ENCODE data around the gene CACNG7. TPM values are rescaled to one million over a fixed set of nuclear protein-coding genes. Genes with fewer than 3 reads are reported as not detected.
A peak's percentile ranks its signal among the peaks of the same experiment; 100 is the strongest.

Gene CACNG7
- total RNA-seq, 2 donors from 2014 or later = not detected

DNA sequence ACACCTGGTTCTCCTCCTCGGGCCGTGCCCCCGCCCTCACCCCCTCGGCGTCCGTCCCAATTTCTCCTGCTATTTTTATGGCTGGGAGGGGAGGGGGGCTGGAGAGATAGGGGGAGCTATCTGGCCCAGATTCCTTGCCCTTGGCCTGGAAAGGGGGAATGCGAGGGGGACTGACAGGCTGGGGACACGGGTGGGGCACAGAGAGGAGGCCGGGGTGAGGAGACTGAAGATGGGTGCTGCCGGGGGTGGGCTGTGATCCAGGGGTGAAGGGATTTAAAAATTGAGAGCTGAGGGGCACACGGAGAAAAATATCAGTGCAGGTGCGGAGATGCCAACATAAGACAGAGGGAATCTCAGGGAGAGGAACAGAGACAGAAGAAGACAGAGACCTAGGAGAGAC, 24.8 kb upstream of the CACNG7 start:
- peaks cover 5% of the 10 kb centered on the region for H3K36me3 Mint-ChIP-seq (ENCODE audit: low read depth)
- peaks cover 5% of the 10 kb centered on the region for H3K4me1 Mint-ChIP-seq
- peaks cover 17% of the 10 kb centered on the region for H3K27me3 Mint-ChIP-seq
- H3K9me3 Mint-ChIP-seq = no peaks in the 10 kb centered on the region
- H3K27ac Mint-ChIP-seq = no peak overlapping the region
- no peak overlapping the region for H3K4me3 Mint-ChIP-seq
- ATAC-seq (replicated peaks) = no peak

DNA sequence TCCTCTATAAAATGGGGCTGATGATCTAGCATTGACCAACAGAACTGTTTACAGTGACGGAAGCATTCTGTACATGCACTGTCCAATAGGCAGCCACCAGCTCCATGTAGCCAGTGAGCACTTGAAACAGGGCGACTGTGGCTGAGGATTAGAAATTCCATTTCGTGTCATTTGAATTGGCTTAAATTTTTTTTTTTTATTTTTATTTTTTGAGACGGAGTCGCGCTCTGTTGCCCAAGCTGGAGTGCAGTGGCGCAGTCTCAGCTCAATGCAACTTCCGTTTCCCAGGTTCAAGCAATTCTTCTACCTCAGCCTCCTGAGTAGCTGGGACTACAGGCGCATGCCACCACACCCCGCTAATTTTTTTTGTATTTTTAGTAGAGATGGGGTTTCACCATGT, 24.0 kb upstream of the CACNG7 start:
- H3K27ac Mint-ChIP-seq = no peak overlapping the region

DNA sequence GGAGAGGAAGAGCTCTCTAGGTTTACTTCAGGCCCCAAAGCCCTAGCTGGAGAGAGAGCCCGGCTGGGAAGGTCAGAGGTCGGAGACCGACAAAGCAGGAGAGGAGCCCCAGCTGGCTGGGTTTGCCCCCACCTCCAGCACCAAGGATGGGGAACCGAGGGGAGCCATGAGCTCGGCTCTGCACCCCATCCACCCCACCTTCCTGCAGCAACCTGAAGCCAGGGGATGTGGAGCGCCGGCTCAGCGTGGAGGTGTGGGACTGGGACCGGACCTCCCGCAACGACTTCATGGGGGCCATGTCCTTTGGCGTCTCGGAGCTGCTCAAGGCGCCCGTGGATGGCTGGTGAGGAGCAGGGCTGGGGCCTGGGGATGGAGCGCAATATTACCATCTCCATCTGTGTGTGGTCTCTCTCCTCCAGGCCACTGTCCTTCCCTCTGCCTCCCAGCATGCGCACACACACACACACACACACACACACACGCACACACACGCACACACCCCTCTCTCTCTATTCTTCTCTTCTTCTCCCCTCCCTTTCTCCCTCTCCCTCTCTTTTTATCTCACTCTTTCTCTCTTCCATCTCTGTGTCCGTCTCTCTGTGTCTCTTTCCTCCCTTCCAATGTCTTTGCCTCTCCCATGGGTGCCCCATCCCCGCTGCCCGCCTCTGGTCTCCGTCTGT, 16.6 kb upstream of the CACNG7 start:
- Mint-ChIP-seq H3K4me3 (no peak overlapping the region), H3K9me3 (no peaks in the 10 kb centered on the region), H3K36me3 (ENCODE audit: low read depth) (no peaks in the 10 kb centered on the region), H3K27ac (no peak overlapping the region), H3K4me1 (no peaks in the 10 kb centered on the region), H3K27me3 (peaks cover 19% of the 10 kb centered on the region)
- ATAC-seq (replicated peaks) = no peak

More for the DNA sequence above, 24.0 kb upstream of the CACNG7 start:
- H3K36me3 Mint-ChIP-seq (ENCODE audit: low read depth) = peaks cover 5% of the 10 kb centered on the region
- no peak overlapping the region for H3K4me3 Mint-ChIP-seq
- ATAC-seq (replicated peaks) = no peak
- peaks cover 17% of the 10 kb centered on the region for H3K27me3 Mint-ChIP-seq
- no peaks in the 10 kb centered on the region for H3K9me3 Mint-ChIP-seq
- H3K4me1 Mint-ChIP-seq = peaks cover 5% of the 10 kb centered on the region

DNA sequence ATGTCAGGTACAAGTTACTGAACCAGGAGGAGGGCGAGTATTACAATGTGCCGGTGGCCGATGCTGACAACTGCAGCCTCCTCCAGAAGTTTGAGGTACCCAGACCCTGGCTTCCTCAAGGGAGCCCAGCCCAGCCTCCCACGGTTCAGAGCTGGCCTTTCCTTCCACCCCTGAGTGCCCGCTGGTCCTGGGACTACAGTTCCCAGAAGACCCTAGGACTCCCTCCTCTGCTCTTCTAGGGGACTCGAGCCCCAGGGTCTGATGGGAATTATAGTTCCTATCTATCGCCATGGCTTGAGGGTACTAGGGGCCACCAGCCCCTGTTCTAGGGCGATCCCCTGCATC, 16.1 kb upstream of the CACNG7 start:
- H3K27ac Mint-ChIP-seq = no peak overlapping the region
- H3K27me3 Mint-ChIP-seq = peaks cover 23% of the 10 kb centered on the region
- no peak for ATAC-seq (replicated peaks)
- no peaks in the 10 kb centered on the region for H3K4me1 Mint-ChIP-seq
- H3K4me3 Mint-ChIP-seq = no peak overlapping the region
- no peaks in the 10 kb centered on the region for H3K9me3 Mint-ChIP-seq
- H3K36me3 Mint-ChIP-seq (ENCODE audit: low read depth) = no peaks in the 10 kb centered on the region

DNA sequence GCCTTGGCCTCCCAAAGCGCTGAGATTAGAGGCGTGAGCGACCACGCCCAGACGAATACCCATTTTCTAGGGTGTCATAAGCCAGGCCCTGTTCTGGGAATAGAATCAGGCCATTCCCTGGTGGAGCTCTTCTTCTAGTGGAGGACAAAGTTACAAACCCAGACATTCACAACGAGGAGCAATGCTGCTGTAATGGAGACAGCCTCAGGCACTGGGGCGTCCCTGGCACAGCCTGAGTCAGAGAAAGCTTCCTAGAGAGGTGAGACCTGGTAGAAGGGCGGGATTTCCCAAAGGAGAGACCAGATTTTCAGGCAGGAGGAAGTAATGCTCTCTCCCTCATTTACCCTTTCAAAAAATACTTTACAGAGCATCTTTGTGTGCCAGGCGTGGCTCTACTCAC, 14.4 kb upstream of the CACNG7 start:
- no peak for ATAC-seq (replicated peaks)
- Mint-ChIP-seq H3K36me3 (ENCODE audit: low read depth) (no peaks in the 10 kb centered on the region), H3K27me3 (peaks cover 37% of the 10 kb centered on the region), H3K4me1 (peaks cover 5% of the 10 kb centered on the region), H3K27ac (no peak overlapping the region), H3K9me3 (peaks cover 3% of the 10 kb centered on the region), H3K4me3 (no peak overlapping the region)

DNA sequence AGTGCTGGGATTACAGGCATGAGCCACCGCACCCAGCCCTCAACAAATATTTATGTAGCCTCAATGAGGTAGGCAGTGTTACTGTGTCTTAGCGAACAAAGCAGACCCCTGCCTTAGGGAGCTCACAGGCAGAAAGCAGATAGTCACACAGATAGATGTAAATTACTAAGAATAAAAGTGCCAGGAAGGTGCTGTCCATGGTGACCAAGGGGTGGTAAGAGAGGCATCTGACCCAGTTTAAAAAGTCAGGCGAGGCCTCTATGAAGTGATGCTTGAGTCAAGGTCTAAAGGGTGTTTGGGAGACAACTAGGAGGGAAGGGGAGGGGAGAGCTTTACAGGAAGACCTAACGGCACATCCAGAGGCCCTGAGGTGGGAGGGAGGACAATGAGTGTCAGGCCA, 12.4 kb upstream of the CACNG7 start:
- Mint-ChIP-seq H3K4me3 (no peak overlapping the region), H3K4me1 (peaks cover 5% of the 10 kb centered on the region), H3K36me3 (ENCODE audit: low read depth) (no peaks in the 10 kb centered on the region), H3K27me3 (peaks cover 40% of the 10 kb centered on the region), H3K9me3 (peaks cover 3% of the 10 kb centered on the region), H3K27ac (no peak overlapping the region)
- no peak for ATAC-seq (replicated peaks)

DNA sequence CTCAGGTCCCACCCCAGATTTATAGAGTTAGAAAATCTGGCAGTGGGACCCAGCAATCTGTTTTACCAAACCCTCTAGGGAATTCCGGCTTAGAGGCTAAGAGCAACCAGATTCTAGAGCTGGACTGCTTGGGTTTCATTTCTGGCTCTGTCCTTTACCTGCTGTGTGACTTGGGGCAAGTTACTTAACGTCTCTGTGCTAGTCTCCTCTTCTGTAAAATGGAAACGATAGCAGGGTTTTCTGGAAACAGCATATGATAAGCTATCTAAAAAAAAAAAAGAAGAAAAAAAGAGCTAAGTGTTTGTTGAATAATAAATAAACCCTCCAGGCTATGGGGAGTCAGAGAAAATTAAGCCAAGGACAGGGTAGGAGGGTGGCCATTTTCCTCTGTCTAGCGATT, 11.6 kb upstream of the CACNG7 start:
- peaks cover 3% of the 10 kb centered on the region for H3K9me3 Mint-ChIP-seq
- H3K27me3 Mint-ChIP-seq = peaks cover 38% of the 10 kb centered on the region
- no peaks in the 10 kb centered on the region for H3K36me3 Mint-ChIP-seq (ENCODE audit: low read depth)
- ATAC-seq (replicated peaks) = no peak
- H3K4me1 Mint-ChIP-seq = peaks cover 5% of the 10 kb centered on the region
- no peak overlapping the region for H3K4me3 Mint-ChIP-seq
- no peak overlapping the region for H3K27ac Mint-ChIP-seq

DNA sequence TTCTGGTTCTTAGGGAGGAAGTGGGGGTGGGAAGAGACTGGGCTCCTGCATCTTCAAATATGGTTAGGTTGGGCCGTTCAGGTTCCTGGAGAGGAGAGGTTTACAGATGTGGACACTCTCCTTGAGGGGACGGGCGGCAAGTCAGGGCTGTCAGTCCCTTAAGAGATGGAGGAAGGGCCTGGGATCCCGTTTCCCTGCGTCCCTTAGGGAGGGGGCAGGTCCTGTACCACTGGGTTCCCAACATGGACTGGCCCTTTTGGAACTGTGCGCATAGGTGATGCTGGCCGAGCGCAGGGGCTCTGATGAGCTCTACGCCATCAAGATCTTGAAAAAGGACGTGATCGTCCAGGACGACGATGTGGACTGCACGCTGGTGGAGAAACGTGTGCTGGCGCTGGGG, 10.9 kb upstream of the CACNG7 start:
- Mint-ChIP-seq H3K27ac (no peak overlapping the region), H3K27me3 (peaks cover 38% of the 10 kb centered on the region), H3K9me3 (peaks cover 3% of the 10 kb centered on the region), H3K4me3 (no peak overlapping the region), H3K4me1 (peaks cover 5% of the 10 kb centered on the region), H3K36me3 (ENCODE audit: low read depth) (no peaks in the 10 kb centered on the region)
- no peak for ATAC-seq (replicated peaks)

DNA sequence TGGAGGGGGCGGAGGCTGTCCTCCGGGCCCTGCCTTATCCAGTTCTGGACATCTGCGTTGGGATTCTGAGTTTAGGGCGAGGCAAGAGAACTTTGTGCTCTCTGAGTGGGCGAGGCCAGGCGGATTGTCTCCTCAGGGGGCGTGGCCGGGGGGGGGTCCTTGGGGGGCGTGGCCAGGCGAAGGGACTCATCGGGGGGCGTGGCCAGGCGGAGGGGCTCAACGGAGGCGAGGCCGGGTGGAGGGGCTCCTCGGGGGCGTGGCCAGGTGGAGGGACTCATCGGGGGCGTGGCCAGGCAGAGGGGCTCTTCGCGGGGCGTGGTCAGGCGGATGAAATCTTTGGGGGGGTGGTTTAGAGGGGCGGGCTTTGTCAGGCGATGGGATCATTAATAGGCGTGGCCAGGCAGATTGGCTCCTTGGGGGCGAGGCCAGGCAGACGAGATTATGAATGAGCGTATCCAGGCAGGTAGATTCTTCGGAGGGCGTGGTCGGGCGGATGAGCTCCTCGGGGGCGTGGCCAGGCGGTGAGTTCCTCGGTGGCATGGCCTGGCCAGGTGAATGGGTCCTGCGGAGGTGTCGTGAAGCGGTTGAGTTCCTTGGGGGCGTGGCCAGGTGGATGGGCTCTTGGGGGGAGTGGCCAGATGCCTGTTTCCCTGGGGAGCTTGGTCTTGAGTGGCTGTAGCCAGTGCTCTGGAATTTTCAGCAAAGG, 10.3 kb upstream of the CACNG7 start:
- peaks cover 5% of the 10 kb centered on the region for H3K4me1 Mint-ChIP-seq
- peaks cover 3% of the 10 kb centered on the region for H3K9me3 Mint-ChIP-seq
- no peak overlapping the region for H3K27ac Mint-ChIP-seq
- no peak overlapping the region for H3K4me3 Mint-ChIP-seq
- H3K27me3 Mint-ChIP-seq = peaks cover 38% of the 10 kb centered on the region
- ATAC-seq (replicated peaks) = no peak
- no peaks in the 10 kb centered on the region for H3K36me3 Mint-ChIP-seq (ENCODE audit: low read depth)

DNA sequence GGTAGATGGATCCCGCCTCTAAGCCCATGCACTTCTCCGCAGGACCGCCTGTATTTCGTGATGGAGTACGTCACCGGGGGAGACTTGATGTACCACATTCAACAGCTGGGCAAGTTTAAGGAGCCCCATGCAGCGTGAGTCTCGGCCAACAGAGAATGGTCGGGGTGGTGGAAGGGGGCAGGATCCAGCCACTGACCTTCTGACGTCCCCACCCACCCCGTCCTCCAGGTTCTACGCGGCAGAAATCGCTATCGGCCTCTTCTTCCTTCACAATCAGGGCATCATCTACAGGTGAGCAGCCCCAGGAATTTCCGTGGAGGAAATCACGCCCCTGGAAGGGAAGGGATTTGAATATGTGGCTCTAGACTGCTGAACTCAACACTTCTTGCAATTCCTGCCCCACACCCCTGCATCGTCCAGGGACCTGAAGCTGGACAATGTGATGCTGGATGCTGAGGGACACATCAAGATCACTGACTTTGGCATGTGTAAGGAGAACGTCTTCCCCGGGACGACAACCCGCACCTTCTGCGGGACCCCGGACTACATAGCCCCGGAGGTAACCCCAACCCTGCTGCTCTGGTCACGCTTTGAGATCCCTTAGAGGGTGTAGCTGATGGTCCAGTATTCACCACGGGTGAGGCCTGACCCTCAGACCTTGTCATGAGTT, 8.8 kb upstream of the CACNG7 start:
- no peak for ATAC-seq (replicated peaks)
- Mint-ChIP-seq H3K27me3 (peaks cover 45% of the 10 kb centered on the region), H3K27ac (no peak overlapping the region), H3K4me1 (peaks cover 5% of the 10 kb centered on the region), H3K9me3 (peaks cover 3% of the 10 kb centered on the region), H3K4me3 (no peak overlapping the region), H3K36me3 (ENCODE audit: low read depth) (no peaks in the 10 kb centered on the region)

DNA sequence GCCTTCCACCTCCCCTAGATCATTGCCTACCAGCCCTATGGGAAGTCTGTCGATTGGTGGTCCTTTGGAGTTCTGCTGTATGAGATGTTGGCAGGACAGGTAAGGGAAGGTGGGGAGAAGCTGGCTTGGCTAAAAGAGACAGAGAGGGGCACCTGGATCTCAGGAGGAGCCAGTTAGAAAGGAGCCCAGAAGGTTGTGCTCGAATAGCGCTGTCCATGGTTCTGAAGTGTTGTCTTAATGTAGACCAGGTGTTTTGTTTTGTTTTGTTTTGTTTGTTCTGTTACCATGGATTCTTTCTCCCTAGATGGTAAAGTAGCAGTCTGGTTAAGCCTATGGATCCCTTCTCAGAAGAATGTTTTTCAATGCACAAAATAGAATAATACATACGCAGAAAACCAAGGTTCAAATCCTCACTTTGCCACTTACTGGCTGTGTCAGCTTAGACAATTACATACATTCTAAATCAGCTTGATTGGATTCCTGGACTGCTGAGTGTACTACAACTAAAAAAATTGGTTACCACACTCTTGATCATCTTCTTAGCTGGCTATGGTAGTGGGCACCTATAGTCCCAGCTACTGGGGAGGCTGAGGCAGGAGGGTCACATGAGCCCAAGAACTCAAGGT, 5.9 kb upstream of the CACNG7 start:
- peaks cover 3% of the 10 kb centered on the region for H3K9me3 Mint-ChIP-seq
- H3K27me3 Mint-ChIP-seq = peaks cover 60% of the 10 kb centered on the region
- no peak overlapping the region for H3K27ac Mint-ChIP-seq
- no peak overlapping the region for H3K4me3 Mint-ChIP-seq
- H3K36me3 Mint-ChIP-seq (ENCODE audit: low read depth) = no peaks in the 10 kb centered on the region
- ATAC-seq (replicated peaks) = no peak
- H3K4me1 Mint-ChIP-seq = peaks cover 11% of the 10 kb centered on the region

DNA sequence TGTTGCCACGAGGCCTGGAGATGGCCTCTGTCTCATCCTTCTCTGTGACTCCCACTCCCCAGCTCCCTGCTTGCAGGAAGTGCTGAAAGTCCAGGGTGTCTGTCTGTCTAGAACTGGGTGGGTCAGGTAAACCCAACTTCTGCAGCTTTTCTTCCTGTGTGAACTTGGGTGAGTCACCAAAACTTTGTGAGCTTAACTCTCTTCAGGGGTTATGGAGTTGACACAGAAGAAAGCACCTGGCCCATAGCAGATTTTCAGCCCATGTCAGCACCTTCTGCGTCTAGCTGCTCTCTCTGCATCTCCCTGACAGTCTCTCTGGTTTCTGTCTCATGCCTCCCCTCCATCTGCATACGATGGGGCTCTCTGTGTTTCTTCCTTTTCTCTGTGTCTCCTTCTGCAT, 4.2 kb upstream of the CACNG7 start:
- no peaks in the 10 kb centered on the region for H3K36me3 Mint-ChIP-seq (ENCODE audit: low read depth)
- no peak overlapping the region for H3K4me3 Mint-ChIP-seq
- H3K4me1 Mint-ChIP-seq = peaks cover 6% of the 10 kb centered on the region
- no peak overlapping the region for H3K27ac Mint-ChIP-seq
- H3K27me3 Mint-ChIP-seq = peaks cover 54% of the 10 kb centered on the region
- H3K9me3 Mint-ChIP-seq = no peaks in the 10 kb centered on the region
- no peak for ATAC-seq (replicated peaks)

DNA sequence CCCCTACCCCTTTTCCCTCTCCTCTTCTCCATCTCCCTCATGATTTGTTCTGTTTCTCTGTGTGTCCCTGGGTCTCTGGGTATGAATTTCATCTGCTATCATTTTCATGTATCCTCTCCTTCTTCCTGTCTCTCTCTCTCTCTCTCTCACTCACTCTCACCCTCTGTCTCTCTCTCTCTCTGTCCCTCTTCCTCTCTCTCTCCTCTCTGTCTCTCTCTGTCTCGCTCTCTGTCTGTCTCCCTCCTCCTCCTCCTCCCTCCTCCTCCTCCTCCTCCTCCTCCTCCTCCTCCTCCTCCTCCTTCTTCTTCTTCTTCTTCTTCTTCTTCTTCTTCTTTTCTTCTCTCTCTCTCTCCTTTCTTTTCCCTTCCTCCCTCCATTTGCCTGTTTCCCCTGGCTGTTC, 3.3 kb upstream of the CACNG7 start:
- Mint-ChIP-seq H3K27ac (no peak overlapping the region), H3K9me3 (no peaks in the 10 kb centered on the region), H3K4me3 (no peak overlapping the region), H3K4me1 (peaks cover 6% of the 10 kb centered on the region), H3K36me3 (ENCODE audit: low read depth) (no peaks in the 10 kb centered on the region), H3K27me3 (peaks cover 62% of the 10 kb centered on the region)
- no peak for ATAC-seq (replicated peaks)

DNA sequence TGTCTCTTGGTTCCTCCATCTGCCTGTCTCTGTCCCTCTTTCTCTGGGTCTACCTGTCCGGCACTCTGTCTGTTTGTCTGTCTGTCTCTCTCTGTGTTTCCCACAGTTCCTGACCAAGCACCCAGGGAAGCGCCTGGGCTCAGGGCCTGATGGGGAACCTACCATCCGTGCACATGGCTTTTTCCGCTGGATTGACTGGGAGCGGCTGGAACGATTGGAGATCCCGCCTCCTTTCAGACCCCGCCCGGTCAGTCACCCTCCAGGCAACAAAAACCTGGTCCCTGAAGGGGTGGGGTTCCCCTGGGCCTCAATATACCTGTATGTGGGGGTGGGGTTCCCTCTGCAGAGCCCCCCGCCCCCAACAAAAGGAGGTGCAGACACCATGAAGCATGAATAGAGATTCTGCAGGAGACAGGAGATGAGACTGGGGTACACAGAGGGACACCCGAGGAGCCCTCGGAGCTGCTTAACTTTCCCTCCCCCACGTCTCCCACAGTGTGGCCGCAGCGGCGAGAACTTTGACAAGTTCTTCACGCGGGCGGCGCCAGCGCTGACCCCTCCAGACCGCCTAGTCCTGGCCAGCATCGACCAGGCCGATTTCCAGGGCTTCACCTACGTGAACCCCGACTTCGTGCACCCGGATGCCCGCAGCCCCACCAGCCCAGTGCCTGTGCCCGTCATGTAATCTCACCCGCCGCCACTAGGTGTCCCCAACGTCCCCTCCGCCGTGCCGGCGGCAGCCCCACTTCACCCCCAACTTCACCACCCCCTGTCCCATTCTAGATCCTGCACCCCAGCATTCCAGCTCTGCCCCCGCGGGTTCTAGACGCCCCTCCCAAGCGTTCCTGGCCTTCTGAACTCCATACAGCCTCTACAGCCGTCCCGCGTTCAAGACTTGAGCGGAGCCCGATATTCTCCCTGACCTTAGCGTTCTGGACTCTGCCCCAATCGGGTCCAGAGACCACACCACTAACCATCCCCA, 2.6 kb upstream of the CACNG7 start:
- H3K27me3 Mint-ChIP-seq = peaks cover 64% of the 10 kb centered on the region

More for the DNA sequence above, 2.6 kb upstream of the CACNG7 start:
- peak; percentile 61 for ATAC-seq (replicated peaks)
- Mint-ChIP-seq H3K27ac (no peak overlapping the region), H3K9me3 (no peaks in the 10 kb centered on the region), H3K4me3 (no peak overlapping the region), H3K4me1 (peaks cover 6% of the 10 kb centered on the region), H3K36me3 (ENCODE audit: low read depth) (no peaks in the 10 kb centered on the region)
